Vagina (tissue), 2 donors: ENCODE results near the gene SZRD1.

Source experiments
- CTCF ChIP-seq, 3 experiments: fragments of 450-650 bp in 2 of 3; fragments of 200-600 bp in 1 of 3; sonication (generic) in 1 of 3; IDR thresholded peaks; one replicate each; pipeline ENCODE4 v1.5.1; 2017 to 2019; ENCODE audit warnings: antibody characterized with exemption in 3 of 3, mild to moderate bottlenecking in 2 of 3, moderate library complexity in 2 of 3
- POLR2AphosphoS5 ChIP-seq, 2 donors: sonication (generic); formaldehyde crosslinking; IDR thresholded peaks; one replicate each; pipeline ENCODE4 v1.9.0; 2017; ENCODE audit warnings: antibody characterized with exemption in 2 of 2, mild to moderate bottlenecking in 2 of 2, low read depth in 1 of 2; ENCODE audit not compliant: insufficient read depth in 1 of 2

GRCh38 chr1:16348414-16349182 lies 18.4 kb upstream of the SZRD1 start:
- TF ChIP-seq POLR2AphosphoS5 (IDR thresholded peaks at IDR 0.05; ENCODE audit: insufficient read depth in 1 of 2, low read depth in 1 of 2) (no peak), CTCF (IDR thresholded peaks at IDR 0.05) (no peak)
